ENCODE results near the gene SSBP3.

The SSBP3 gene

GRCh38 chr1:54363925-54364324 lies 42.3 kb downstream of the SSBP3 start:
- TF ChIP-seq, protein P1, sequence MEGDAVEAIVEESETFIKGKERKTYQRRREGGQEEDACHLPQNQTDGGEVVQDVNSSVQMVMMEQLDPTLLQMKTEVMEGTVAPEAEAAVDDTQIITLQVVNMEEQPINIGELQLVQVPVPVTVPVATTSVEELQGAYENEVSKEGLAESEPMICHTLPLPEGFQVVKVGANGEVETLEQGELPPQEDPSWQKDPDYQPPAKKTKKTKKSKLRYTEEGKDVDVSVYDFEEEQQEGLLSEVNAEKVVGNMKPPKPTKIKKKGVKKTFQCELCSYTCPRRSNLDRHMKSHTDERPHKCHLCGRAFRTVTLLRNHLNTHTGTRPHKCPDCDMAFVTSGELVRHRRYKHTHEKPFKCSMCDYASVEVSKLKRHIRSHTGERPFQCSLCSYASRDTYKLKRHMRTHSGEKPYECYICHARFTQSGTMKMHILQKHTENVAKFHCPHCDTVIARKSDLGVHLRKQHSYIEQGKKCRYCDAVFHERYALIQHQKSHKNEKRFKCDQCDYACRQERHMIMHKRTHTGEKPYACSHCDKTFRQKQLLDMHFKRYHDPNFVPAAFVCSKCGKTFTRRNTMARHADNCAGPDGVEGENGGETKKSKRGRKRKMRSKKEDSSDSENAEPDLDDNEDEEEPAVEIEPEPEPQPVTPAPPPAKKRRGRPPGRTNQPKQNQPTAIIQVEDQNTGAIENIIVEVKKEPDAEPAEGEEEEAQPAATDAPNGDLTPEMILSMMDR (IDR thresholded peaks at IDR 0.05) = no peak

DNA sequence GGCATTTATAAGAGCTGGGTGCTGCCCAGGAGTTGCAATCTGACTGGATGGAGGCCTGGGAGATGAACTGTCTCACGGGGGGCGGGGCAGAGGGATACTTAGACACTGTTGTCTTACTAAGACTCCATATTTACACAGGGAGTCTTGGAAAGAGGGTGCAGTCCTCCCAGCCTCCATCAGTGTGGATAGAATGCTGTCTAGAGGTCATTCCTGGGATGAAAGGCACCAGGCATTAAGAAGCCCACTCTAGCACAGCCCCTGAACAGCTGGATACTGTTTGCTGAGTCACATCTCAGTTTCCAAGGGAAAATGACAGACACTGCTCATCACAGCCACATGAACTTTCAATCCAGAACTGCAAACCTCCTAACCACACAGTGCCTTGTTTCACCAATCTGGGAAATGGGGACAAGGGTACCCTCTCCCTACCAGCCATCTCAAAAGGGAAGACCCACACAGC lies 43.3 kb downstream of the SSBP3 start:
- TF ChIP-seq, protein P1 (IDR thresholded peaks at IDR 0.05) = no peak

- TF ChIP-seq, protein P1 (IDR thresholded peaks at IDR 0.05) = no peak
These were observed 44.9 kb downstream of the SSBP3 start for GRCh38 chr1:54361342-54361741.

- TF ChIP-seq, protein P1 (IDR thresholded peaks at IDR 0.05) = no peak; the same call in 1 of the 2 replicates
These were observed 45.8 kb downstream of the SSBP3 start for GRCh38 chr1:54360165-54361005.

GRCh38 chr1:54359393-54360162 lies 46.6 kb downstream of the SSBP3 start:
- TF ChIP-seq, protein P1 (IDR thresholded peaks at IDR 0.05) = peak; percentile 45; the same call in 1 of the 2 replicates

GRCh38 chr1:54358503-54359168 lies 47.6 kb downstream of the SSBP3 start:
- TF ChIP-seq, protein P1 (IDR thresholded peaks at IDR 0.05) = no peak

GRCh38 chr1:54357967-54358366 lies 48.2 kb downstream of the SSBP3 start:
- TF ChIP-seq, protein P1 (IDR thresholded peaks at IDR 0.05) = no peak

All from LNCAP (cell line).